HG03103 (cell line): ENCODE data around the gene CYP4F22.
"Not testable (repeated sequence)": the region's sequence is repeated elsewhere in the genome, so short reads cannot be mapped to it uniquely, and the experiment has no call there.

Experiments
- ATAC-seq: cut with Tn5 transposase; IDR thresholded peaks from one replicate; pipeline ENCODE4 v1.9.1; 2021; ENCODE audit warnings: low read depth; ENCODE audit not compliant: unreplicated experiment

The CYP4F22 gene

DNA sequence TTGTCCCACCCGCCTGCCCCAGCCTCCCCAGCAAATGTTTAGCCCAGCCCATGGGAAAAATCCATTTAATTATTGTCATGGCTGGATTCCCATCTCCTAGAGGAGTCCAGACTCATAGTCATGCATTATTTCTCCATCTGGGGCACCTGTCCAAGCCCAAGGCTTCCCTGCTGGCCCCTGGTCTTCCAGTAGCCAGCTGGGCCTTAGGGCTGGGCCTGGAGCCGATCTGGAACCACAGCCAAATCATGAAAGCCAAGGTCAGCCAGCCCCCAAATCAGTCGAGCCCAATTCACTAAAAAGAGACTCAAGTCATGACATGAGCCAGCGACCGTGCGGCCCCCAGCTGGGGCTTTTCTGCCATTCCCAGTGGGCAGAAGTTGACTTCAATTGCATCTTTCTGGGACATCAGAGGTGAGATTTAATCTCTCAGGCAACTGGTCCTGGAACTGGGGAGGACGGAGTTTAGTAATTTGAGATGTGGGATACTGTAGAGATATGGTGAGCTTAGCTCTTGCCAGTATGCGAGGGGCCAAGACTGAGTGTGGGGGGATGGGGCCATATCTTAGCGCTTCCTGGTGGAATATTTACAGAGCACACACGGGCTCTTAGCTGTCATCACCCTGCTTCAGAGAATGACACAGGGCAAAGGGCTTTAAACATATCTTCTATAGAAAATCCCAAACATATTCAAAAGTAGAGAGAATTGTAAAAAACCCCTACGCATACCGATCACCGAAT lies 19.7 kb upstream of the CYP4F22 start:
- ATAC-seq: no peak

DNA sequence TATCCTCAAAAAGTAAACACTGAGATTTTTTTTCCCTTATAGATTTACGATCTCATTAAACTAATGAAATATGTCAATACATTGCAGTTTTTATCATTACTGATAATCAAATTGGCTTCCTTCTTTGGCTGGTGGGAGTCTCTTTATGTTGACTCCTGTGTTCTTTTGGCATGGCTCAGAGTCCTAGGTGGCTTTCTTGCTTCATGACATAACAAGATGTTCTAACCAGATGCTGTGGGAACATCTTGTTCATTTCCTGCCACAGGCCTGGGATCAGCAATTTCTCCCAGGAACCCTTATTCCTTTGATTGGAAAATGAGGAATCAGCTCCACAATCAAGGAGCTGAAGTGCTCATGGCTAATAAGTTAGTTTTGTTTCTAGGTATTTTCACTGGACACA lies 13.2 kb upstream of the CYP4F22 start:
- ATAC-seq: no peak

DNA sequence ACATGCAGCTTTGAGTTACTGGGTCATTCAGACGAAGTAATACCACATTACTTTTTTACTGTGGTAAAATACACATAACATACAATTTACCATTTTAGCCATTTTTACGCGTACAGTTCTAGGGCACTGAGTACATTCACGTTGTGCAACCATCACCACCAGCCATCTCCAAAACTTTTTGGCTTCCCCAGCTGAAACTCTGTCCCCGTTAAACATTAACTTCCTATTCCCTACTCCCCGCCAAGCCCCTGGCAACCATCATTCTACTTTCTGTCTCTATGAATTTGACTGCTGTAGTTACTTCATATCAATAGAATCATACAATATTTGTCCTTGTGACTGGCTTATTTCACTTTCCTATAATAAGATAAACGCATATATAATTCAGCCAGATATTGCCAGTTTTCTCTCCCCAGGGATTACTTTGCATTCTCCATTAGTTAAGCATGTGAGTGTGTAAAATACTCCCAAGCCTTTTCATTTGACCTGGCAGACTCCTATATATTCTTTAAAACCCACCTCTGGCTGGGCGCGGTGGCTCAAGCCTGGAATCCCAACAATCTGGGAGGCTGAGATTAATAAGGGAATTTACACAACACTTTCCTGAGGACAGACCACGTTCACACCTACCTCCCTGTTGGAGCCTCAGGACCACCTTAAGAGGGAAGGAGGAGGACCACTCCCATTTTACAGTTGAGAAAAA lies 10.0 kb upstream of the CYP4F22 start:
- no peak for ATAC-seq

DNA sequence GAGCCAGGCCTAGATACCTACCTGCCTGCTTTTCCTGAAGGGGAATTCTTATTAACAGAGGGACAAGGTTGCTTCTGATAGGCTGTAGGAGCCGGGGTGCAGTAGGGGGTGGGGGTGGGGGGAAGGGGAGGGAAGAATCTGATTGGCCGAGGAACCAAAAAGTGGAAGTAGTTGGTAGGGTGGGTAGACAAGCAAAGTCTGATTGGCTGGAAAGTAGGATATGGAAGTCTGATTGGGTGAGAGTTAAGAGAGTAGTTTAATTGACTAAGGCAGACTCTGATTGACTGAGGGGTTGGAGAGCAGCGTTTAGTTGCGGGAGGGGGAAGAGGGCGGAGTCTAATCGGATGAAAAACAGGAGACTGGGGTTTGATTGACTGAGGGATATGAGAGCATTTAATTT lies 9.4 kb upstream of the CYP4F22 start:
- ATAC-seq: no peak

DNA sequence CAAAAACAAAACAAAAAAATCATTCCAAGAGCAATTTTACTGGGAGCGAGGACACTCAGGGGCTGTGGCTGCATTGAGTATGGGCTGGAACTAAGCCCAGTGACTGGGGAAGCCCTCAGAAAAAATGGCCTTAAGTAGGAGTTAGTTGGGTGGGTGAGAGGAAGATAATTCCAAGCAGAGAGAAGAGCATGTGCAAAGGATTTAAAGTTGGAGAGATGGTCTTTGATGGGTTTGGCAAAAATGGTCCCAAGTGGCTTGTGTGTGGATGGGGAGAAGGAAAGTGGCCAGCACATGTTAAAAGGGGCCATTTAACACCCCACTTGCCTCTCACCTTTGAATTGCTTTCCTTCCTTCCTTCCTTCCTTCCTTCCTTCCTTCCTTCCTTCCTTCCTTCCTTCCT lies 6.7 kb upstream of the CYP4F22 start:
- no peak for ATAC-seq

DNA sequence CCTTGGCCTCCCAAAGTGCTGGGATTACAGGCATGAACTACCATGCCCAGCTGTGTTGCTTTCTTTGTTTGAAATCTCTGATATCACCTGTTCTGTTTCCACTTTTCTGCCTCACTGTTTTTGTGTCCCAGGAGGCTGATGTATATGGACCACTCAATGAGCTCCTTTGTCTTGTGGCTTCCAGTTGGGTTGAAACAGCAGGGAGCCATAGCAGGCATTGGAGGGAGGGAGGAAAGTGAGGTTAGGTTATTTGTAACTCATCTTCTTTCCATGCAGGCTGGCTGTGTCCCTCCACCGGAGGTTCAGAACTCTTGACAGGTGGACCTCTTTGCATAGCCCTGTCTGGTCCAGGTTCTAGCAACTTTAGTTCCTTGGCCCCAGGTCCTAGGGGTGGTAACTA lies 6.1 kb upstream of the CYP4F22 start:
- no peak for ATAC-seq

DNA sequence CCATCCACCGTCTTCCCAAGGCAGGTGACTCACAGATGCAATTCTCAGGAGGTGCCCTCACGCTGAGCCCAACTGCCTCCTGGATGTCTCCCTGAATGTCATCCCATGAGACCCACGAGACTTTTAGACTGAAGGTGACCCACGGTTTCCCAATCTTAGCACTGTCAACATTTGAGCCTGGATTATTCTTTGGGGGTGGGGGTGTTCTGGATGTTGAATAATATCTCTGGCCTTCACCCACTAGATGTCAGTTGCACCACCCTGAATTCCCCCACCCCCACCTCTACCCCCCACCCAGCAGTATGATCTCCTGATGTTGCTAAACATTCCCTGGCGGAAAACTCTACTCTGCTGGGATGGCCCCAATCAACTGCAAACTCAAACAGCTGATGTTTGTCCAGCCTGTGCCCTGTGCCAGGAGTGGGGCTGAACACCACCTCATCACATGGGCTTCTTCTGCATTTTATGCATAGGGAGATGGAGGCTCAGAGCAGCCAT lies 2.2 kb upstream of the CYP4F22 start:
- no peak for ATAC-seq

DNA sequence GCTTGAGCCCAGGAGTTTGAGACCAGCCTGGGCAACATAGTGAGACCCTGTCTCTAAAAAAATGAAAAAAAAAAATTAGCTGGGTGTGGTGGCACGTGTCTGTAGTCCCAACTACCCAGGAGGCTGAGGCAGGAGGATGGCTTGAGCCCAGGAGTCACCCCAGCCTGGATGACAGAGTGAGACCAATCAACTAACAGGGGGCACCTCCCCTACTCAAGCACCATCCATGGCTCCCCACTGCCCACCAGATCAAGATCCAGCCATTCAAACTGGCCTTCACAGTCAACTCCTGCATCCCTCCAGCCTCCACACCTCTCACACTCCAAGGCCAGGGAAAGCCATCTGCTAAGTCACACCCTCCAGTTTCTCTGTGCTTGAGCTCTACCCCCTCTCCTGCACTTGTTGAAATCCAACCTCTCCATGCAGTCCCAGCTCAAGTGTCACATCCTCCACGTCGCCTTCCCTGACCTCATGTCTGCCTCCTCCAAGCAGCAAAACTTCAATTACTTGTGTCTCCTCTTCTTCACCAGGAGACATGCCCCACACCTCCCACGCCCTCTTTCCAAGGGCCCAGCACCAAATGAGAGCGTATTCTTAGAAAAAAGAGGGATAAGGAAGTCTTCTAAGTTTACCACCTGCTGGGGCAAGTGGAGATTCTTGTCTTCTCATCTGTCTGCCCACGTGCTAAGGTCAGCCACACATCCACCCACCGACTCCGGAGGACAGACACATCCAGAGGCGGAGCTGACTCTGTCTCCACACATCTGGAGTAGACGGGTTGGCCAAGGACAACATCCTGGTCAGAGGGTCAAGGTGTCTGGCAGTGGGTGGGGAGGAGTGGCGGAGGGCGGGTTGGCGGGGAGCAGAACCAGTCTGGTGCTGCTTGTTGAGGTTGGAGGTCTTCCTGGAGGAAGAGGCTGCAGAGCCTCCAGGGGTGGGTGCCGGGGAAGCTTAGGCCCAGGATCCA lies 974 bp upstream of the CYP4F22 start:
- no peak for ATAC-seq

DNA sequence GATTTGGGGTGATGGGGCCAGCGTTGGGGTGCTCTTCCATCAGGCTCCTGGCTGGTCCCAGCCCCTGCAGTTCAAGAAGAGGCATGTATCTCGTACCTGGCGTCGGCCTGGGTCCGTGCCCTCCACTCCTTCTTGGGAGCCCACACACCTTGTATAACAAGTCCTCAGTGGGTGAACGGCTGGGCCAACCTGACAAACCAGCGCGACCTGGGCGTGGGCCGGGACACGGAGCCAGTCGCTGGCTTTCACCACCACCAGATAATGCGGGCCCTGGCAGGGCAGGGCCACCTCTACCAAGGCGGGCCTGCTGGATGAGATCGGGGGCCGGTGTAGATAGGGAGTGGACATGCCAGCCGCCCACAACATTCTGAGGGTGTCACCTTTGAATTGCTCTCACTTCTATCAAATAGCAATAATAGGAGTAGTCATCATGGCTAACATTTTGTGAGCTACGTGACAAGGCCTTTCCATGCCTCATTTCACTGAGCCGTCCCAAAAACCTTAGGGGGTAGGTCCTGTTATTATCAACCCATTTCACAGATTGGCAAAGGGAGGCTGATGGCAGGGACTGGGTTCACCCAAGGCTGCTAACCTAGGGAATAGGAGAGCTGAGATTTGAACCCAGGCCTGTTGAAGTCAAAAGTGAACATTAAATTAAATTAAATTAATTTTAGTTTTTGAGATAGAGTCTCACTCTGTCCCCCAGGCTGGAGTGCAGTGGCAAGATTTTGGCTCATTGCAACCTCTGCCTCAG lies 3.5 kb downstream of the CYP4F22 start:
- ATAC-seq: no peak

DNA sequence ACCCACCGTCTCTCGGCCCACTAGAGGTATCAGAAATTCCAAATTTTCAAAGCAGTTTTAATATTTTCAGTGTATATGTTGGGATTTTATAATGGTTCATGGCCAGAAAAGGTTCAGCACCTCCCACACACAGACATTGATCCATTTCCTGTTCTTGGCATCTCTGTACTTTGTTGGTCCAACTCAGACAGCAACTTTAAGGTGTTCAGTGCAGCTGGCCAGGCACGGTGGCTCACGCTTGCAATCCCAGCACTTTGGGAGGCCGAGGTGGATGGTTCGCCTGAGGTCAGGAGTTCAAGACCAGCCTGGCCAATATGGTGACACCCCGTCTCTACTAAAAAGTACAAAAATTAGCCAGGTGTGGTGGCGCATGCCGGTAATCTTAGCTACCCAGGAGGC lies 6.9 kb downstream of the CYP4F22 start:
- ATAC-seq: not testable (repeated sequence)

DNA sequence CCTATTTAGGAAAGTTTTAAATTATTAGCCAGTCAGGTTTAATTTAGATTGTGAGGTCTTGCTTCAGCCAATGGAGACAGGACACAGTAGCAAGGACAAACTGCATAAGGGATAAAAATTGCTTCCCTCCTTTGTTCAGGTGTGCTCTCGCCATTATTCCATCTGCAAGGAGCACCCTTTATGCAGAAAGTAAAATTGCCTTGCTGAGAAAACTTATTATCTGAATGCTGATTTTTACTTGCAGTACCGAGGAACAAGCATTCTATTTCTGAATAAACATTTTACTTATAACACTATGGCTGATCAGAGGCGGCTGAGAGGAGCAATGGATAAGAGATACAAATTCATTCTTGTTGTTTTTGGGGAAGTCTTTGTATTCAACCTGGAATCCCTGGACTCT lies 8.0 kb downstream of the CYP4F22 start:
- ATAC-seq: no peak

DNA sequence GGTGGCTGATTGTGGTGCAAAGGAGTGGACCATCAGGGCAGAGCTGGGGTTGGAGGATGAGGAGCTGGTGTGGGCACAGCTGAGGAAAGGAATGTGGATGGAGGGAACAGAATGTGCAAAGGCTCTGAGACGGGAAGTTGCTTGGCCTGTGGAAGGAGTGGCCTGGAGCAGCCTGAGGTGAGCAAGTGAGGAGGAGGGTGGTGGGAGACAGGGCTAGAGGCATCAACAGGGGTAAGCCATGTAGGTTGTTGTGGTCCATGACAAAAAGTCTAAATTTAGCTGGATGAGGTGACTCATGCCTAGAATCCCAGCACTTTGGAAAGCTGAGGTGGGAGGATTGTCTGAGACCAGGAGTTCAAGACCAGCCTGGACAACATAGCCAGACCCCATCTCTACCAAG lies 9.5 kb downstream of the CYP4F22 start:
- ATAC-seq: no peak

DNA sequence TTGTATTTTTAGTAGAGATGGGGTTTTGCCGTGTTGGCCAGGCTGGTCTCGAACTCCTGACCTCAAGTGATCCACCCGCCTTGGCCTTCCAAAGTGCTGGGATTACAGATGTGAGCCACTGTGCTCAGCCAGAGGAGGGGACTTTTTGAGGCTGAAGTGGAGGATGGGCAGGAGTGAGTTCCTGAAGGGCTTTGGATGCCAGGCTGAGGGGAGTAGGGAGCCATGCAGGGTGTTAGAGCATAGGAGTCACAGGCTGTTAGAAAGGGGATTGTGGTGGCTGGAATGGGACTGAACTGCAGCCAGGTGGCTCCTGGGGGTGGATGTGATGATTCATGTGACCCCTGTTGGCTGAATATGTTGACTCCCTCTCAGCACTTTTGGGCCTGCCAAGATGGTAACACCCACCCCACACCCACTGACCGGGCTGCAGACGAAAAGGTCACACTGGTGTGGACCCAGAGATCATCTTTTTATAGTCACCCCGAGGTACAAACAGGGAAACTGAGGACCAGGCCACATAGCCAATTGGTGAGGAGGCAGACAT lies 11.2 kb downstream of the CYP4F22 start:
- no peak for ATAC-seq

DNA sequence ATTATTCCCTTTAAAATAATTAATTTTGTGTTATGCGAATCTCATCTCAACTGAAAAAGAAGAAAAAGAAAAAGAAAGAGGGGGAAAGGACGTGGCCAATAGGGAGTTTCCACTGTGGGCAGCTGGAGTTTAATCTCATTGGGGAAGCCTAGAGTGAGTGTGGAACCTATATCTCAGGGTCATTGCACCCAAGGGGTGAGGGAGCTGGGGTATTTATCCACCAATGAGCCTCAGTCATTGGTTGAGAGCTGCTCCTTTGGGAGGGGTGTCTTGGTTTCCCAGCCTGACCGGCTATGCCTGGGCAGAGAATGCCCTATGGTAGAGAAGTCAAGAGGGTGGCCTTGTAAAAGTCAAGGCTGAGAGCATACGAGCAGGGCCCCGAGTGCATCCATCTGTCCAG lies 16.5 kb downstream of the CYP4F22 start:
- ATAC-seq: no peak

DNA sequence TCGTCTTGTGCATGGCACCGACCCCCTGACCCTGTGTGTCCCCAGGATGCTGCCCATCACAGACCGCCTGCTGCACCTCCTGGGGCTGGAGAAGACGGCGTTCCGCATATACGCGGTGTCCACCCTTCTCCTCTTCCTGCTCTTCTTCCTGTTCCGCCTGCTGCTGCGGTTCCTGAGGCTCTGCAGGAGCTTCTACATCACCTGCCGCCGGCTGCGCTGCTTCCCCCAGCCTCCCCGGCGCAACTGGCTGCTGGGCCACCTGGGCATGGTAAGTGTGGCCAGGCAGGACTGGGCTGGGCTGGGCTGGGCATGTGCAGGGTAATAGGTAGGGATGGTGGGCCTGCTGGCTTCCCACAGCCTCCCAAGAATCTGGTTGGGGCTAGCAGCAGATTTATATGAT lies 17.0 kb downstream of the CYP4F22 start:
- no peak for ATAC-seq

DNA sequence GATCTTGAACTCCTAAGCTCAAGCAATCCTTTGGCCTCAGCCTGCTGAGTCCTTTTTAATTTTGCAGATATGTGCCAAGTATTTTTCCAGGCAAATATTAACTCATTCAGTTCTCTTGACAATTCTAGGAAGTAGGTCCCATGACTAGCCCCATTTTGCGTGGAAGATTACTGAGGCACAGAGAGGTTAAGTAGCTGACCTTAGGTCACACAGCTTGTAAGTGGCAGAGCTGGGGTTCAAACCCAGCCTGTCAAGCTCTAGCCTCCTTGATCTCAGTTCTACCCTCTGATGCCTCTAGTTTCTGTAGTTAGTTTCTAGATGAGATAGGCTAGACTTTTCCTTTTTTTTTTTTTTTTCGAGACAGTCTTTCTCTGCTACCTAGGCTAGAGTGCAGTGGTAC lies 18.1 kb downstream of the CYP4F22 start:
- no peak for ATAC-seq

DNA sequence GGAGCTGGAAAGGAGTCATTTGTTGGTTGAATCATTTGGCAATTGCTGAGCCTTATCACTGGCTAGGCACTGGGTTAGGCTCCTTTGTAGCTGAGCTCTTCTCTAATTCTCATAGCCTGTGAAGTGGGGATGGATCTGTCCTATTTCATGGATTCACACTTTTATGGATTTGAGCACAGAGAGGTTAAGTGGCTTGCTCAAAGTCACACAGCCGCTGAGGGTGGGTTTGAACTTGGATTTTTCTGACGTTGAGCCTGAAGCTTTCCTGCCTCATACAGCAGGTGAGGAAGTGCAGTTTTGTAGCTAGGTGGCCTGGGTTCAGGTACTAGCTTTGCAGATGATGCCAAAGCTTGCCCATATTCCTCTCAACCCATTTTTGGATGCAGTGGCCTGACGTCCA lies 19.4 kb downstream of the CYP4F22 start:
- ATAC-seq: no peak

DNA sequence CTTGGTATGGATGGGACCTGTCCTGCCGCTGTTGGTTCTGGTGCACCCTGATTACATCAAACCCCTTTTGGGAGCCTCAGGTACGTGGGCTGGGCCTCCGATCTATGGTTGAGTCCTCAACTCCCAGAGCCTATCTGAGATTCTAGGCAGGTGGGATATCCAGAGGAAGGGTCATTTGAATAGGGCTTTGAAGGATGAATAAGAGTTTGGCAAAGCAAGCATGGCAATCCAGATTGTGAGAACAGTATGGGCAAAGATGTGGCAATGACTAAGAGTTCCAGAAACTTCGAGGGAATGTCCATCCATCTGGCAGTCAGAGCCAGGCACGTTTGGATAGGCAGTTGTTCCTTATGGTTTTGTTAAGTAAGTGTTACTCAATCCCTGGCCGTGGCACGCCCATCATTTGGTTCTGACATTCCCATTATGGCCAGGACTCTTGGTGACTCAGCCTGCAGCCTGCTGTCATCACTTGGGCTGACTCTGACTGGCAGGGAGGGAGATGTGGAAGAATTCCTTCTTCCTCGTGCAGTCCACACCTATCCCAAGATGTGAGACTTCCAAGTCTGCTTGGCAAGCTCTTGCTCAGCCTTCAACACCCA lies 21.5 kb downstream of the CYP4F22 start:
- ATAC-seq: no peak

DNA sequence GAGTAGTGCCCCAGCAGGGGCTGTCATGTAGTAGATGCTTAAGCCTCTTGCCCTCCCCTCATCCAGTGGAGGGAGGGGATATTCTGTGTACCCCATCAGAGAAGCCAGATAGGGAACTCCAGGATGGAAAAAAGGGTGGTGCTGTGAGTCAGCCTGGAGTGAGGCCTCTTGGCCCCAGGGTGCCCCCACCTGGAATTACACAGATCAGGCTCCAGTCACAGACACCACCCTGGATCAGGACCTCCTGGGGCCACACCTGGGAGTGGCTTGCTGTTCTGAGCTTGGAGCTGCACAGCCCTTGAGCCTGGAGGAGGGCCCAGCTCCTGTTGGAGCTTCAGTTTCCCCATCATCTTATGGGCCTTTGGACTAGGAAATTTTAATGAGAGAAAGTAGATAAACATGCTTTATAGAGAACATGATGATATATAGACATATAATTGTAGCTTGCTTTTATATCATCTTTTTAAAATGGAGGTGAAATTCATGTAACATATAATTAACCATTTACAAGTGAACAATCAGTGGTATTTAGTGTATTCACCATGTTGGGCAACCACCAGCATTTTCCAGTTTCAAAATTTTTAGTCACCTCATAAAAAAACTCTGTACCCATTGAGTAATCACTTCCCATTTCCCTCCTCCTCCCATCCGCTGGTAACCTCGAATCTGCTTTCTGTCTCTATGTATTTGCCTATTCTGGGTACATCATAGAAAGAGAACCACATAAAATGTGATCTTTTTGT lies 24.6 kb downstream of the CYP4F22 start:
- ATAC-seq: no peak
